ENCODE results near the gene LAPTM5.
"Not testable (repeated sequence)": the region's sequence is repeated elsewhere in the genome, so short reads cannot be mapped to it uniquely, and the experiment has no call there.

LAPTM5 gene

GRCh38 chr1:30694280-30695175, 63.0 kb downstream of the LAPTM5 start:
- no peaks in the 10 kb centered on the region for H3K36me3 ChIP-seq (ENCODE audit: control insufficient read depth in 1 of 2, insufficient read depth in 2 of 2, low read length in 2 of 2)
- no peaks in the 10 kb centered on the region for H3K4me1 ChIP-seq (ENCODE audit: control insufficient read depth in 1 of 2, insufficient read depth in 2 of 2, low read length in 2 of 2)
- H3K4me3 ChIP-seq (ENCODE audit: low read depth in 1 of 2, low read length in 2 of 2): no peak overlapping the region
- H3K27ac ChIP-seq (ENCODE audit: low read depth, low read length): no peak overlapping the region
- H3K9ac ChIP-seq (ENCODE audit: low read depth in 1 of 2, low read length in 2 of 2): no peak overlapping the region
- H3K9me3 ChIP-seq (ENCODE audit: control insufficient read depth in 1 of 2, low read length in 2 of 2): no peaks in the 10 kb centered on the region
- H3K27me3 ChIP-seq (ENCODE audit: control insufficient read depth in 1 of 2, insufficient read depth in 2 of 2, low read length in 2 of 2): peaks cover 0 to 7% of the 10 kb centered on the region in 2 donors

GRCh38 chr1:30693822-30694221, 63.8 kb downstream of the LAPTM5 start:
- no peaks in the 10 kb centered on the region for H3K9me3 ChIP-seq (ENCODE audit: control insufficient read depth in 1 of 2, low read length in 2 of 2)
- peaks cover 0 to 7% of the 10 kb centered on the region in 2 donors for H3K27me3 ChIP-seq (ENCODE audit: control insufficient read depth in 1 of 2, insufficient read depth in 2 of 2, low read length in 2 of 2)
- no peak overlapping the region for H3K27ac ChIP-seq (ENCODE audit: low read depth, low read length)

GRCh38 chr1:30693366-30693765, 64.2 kb downstream of the LAPTM5 start:
- Histone ChIP-seq H3K4me1 (ENCODE audit: control insufficient read depth in 1 of 2, insufficient read depth in 2 of 2, low read length in 2 of 2) (no peaks in the 10 kb centered on the region), H3K36me3 (ENCODE audit: control insufficient read depth in 1 of 2, insufficient read depth in 2 of 2, low read length in 2 of 2) (no peaks in the 10 kb centered on the region)

More at GRCh38 chr1:30693822-30694221, 63.8 kb downstream of the LAPTM5 start:
- H3K4me3 ChIP-seq (ENCODE audit: low read depth in 1 of 2, low read length in 2 of 2): no peak overlapping the region
- H3K4me1 ChIP-seq (ENCODE audit: control insufficient read depth in 1 of 2, insufficient read depth in 2 of 2, low read length in 2 of 2): no peaks in the 10 kb centered on the region
- H3K36me3 ChIP-seq (ENCODE audit: control insufficient read depth in 1 of 2, insufficient read depth in 2 of 2, low read length in 2 of 2): no peaks in the 10 kb centered on the region
- H3K9ac ChIP-seq (ENCODE audit: low read depth in 1 of 2, low read length in 2 of 2): no peak overlapping the region

GRCh38 chr1:30692948-30693301, 64.6 kb downstream of the LAPTM5 start:
- H3K27ac ChIP-seq (ENCODE audit: low read depth, low read length): no peak overlapping the region
- H3K27me3 ChIP-seq (ENCODE audit: control insufficient read depth in 1 of 2, insufficient read depth in 2 of 2, low read length in 2 of 2): peaks cover 0 to 7% of the 10 kb centered on the region in 2 donors
- no peak overlapping the region for H3K9ac ChIP-seq (ENCODE audit: low read depth in 1 of 2, low read length in 2 of 2)
- H3K4me3 ChIP-seq (ENCODE audit: low read depth in 1 of 2, low read length in 2 of 2): no peak overlapping the region
- H3K4me1 ChIP-seq (ENCODE audit: control insufficient read depth in 1 of 2, insufficient read depth in 2 of 2, low read length in 2 of 2): no peaks in the 10 kb centered on the region
- H3K9me3 ChIP-seq (ENCODE audit: control insufficient read depth in 1 of 2, low read length in 2 of 2): no peaks in the 10 kb centered on the region
- no peaks in the 10 kb centered on the region for H3K36me3 ChIP-seq (ENCODE audit: control insufficient read depth in 1 of 2, insufficient read depth in 2 of 2, low read length in 2 of 2)

More at GRCh38 chr1:30693366-30693765, 64.2 kb downstream of the LAPTM5 start:
- H3K9ac ChIP-seq (ENCODE audit: low read depth in 1 of 2, low read length in 2 of 2): no peak overlapping the region
- peaks cover 0 to 7% of the 10 kb centered on the region in 2 donors for H3K27me3 ChIP-seq (ENCODE audit: control insufficient read depth in 1 of 2, insufficient read depth in 2 of 2, low read length in 2 of 2)
- H3K4me3 ChIP-seq (ENCODE audit: low read depth in 1 of 2, low read length in 2 of 2): no peak overlapping the region
- H3K27ac ChIP-seq (ENCODE audit: low read depth, low read length): no peak overlapping the region
- H3K9me3 ChIP-seq (ENCODE audit: control insufficient read depth in 1 of 2, low read length in 2 of 2): no peaks in the 10 kb centered on the region

GRCh38 chr1:30692201-30692947, 65.2 kb downstream of the LAPTM5 start:
- peaks cover 2 to 8% of the 10 kb centered on the region in 2 donors for H3K27me3 ChIP-seq (ENCODE audit: control insufficient read depth in 1 of 2, insufficient read depth in 2 of 2, low read length in 2 of 2)
- no peaks in the 10 kb centered on the region for H3K9me3 ChIP-seq (ENCODE audit: control insufficient read depth in 1 of 2, low read length in 2 of 2)
- no peaks in the 10 kb centered on the region for H3K36me3 ChIP-seq (ENCODE audit: control insufficient read depth in 1 of 2, insufficient read depth in 2 of 2, low read length in 2 of 2)
- H3K9ac ChIP-seq (ENCODE audit: low read depth in 1 of 2, low read length in 2 of 2): no peak overlapping the region
- no peaks in the 10 kb centered on the region for H3K4me1 ChIP-seq (ENCODE audit: control insufficient read depth in 1 of 2, insufficient read depth in 2 of 2, low read length in 2 of 2)
- H3K27ac ChIP-seq (ENCODE audit: low read depth, low read length): no peak overlapping the region
- no peak overlapping the region for H3K4me3 ChIP-seq (ENCODE audit: low read depth in 1 of 2, low read length in 2 of 2)

- no peaks in the 10 kb centered on the region for H3K36me3 ChIP-seq (ENCODE audit: control insufficient read depth in 1 of 2, insufficient read depth in 2 of 2, low read length in 2 of 2)
- no peak overlapping the region for H3K27ac ChIP-seq (ENCODE audit: low read depth, low read length)
- H3K4me3 ChIP-seq (ENCODE audit: low read depth in 1 of 2, low read length in 2 of 2): no peak overlapping the region
- peaks cover 5 to 12% of the 10 kb centered on the region in 2 donors for H3K27me3 ChIP-seq (ENCODE audit: control insufficient read depth in 1 of 2, insufficient read depth in 2 of 2, low read length in 2 of 2)
- H3K9me3 ChIP-seq (ENCODE audit: control insufficient read depth in 1 of 2, low read length in 2 of 2): no peaks in the 10 kb centered on the region
- H3K9ac ChIP-seq (ENCODE audit: low read depth in 1 of 2, low read length in 2 of 2): no peak overlapping the region
- H3K4me1 ChIP-seq (ENCODE audit: control insufficient read depth in 1 of 2, insufficient read depth in 2 of 2, low read length in 2 of 2): no peaks in the 10 kb centered on the region
Measured at GRCh38 chr1:30691480-30691879, 66.1 kb downstream of the LAPTM5 start.

- no peaks in the 10 kb centered on the region for H3K9me3 ChIP-seq (ENCODE audit: control insufficient read depth in 1 of 2, low read length in 2 of 2)
- H3K9ac ChIP-seq (ENCODE audit: low read depth in 1 of 2, low read length in 2 of 2): no peak overlapping the region
- no peaks in the 10 kb centered on the region for H3K4me1 ChIP-seq (ENCODE audit: control insufficient read depth in 1 of 2, insufficient read depth in 2 of 2, low read length in 2 of 2)
- peaks cover 12 to 22% of the 10 kb centered on the region in 2 donors for H3K27me3 ChIP-seq (ENCODE audit: control insufficient read depth in 1 of 2, insufficient read depth in 2 of 2, low read length in 2 of 2)
- no peaks in the 10 kb centered on the region for H3K36me3 ChIP-seq (ENCODE audit: control insufficient read depth in 1 of 2, insufficient read depth in 2 of 2, low read length in 2 of 2)
- H3K4me3 ChIP-seq (ENCODE audit: low read depth in 1 of 2, low read length in 2 of 2): no peak overlapping the region
- no peak overlapping the region for H3K27ac ChIP-seq (ENCODE audit: low read depth, low read length)
Measured at GRCh38 chr1:30689901-30690645, 67.5 kb downstream of the LAPTM5 start.

GRCh38 chr1:30688920-30689794, 68.4 kb downstream of the LAPTM5 start:
- no peaks in the 10 kb centered on the region for H3K9me3 ChIP-seq (ENCODE audit: control insufficient read depth in 1 of 2, low read length in 2 of 2)
- no peak overlapping the region for H3K27ac ChIP-seq (ENCODE audit: low read depth, low read length)
- peaks cover 18 to 29% of the 10 kb centered on the region in 2 donors for H3K27me3 ChIP-seq (ENCODE audit: control insufficient read depth in 1 of 2, insufficient read depth in 2 of 2, low read length in 2 of 2)
- no peak overlapping the region for H3K4me3 ChIP-seq (ENCODE audit: low read depth in 1 of 2, low read length in 2 of 2)
- no peaks in the 10 kb centered on the region for H3K36me3 ChIP-seq (ENCODE audit: control insufficient read depth in 1 of 2, insufficient read depth in 2 of 2, low read length in 2 of 2)
- H3K4me1 ChIP-seq (ENCODE audit: control insufficient read depth in 1 of 2, insufficient read depth in 2 of 2, low read length in 2 of 2): no peaks in the 10 kb centered on the region
- H3K9ac ChIP-seq (ENCODE audit: low read depth in 1 of 2, low read length in 2 of 2): no peak overlapping the region

- not testable (repeated sequence) for H3K9ac ChIP-seq (ENCODE audit: low read depth in 1 of 2, low read length in 2 of 2); H3K4me1 ChIP-seq (ENCODE audit: control insufficient read depth in 1 of 2, insufficient read depth in 2 of 2, low read length in 2 of 2); H3K4me3 ChIP-seq (ENCODE audit: low read depth in 1 of 2, low read length in 2 of 2); H3K9me3 ChIP-seq (ENCODE audit: control insufficient read depth in 1 of 2, low read length in 2 of 2); H3K36me3 ChIP-seq (ENCODE audit: control insufficient read depth in 1 of 2, insufficient read depth in 2 of 2, low read length in 2 of 2); H3K27ac ChIP-seq (ENCODE audit: low read depth, low read length)
- peaks cover 18 to 26% of the 10 kb centered on the region in 2 donors for H3K27me3 ChIP-seq (ENCODE audit: control insufficient read depth in 1 of 2, insufficient read depth in 2 of 2, low read length in 2 of 2)
Measured at GRCh38 chr1:30688516-30688915, 69.1 kb downstream of the LAPTM5 start.
